Uterus (tissue), 4 donors: ENCODE measurements around the gene RIMS3. TPM values are rescaled to one million over a fixed set of nuclear protein-coding genes. Genes with fewer than 3 reads are reported as not detected.

Experiments used
- DNase-seq, 2 donors: peaks; one replicate each; pipeline ENCODE4 v3.0.0-alpha.2; 2019 to 2020
- H3K27ac ChIP-seq, 2 donors: fragments of 200-600 bp; sonication (generic); 1 replicate in 1 of 2; 2 replicates in 1 of 2; pipeline ENCODE4 v1.5.1; 2016 to 2018
- H3K27me3 ChIP-seq, 2 donors: fragments of 200-600 bp; sonication (generic); one replicate each; pipeline ENCODE4 v1.5.1; 2018 to 2019; ENCODE audit warnings: control low read depth in 1 of 2
- H3K36me3 ChIP-seq, 2 donors: fragments of 200-600 bp; sonication (generic); one replicate each; pipeline ENCODE4 v1.5.1; 2019; ENCODE audit warnings: control low read depth in 1 of 2
- H3K4me1 ChIP-seq, 2 donors: fragments of 200-600 bp; sonication (generic); one replicate each; pipeline ENCODE4 v1.5.1; 2018 to 2019; ENCODE audit warnings: control low read depth in 1 of 2
- H3K4me3 ChIP-seq, 2 donors: fragments of 200-600 bp; sonication (generic); 1 replicate in 1 of 2; 2 replicates in 1 of 2; pipeline ENCODE4 v1.5.1; 2018 to 2019; ENCODE audit warnings: mild to moderate bottlenecking in 1 of 2
- H3K9me3 ChIP-seq, 2 donors: fragments of 200-600 bp; sonication (generic); one replicate each; pipeline ENCODE4 v1.5.1; 2019; ENCODE audit warnings: control low read depth in 1 of 2
- CTCF ChIP-seq, 4 experiments: fragments of 200-600 bp in 2 of 4; fragments of 450-650 bp in 2 of 4; sonication (generic) in 2 of 4; IDR thresholded peaks; one replicate each; pipeline ENCODE4 v1.5.1; 2016 to 2019; ENCODE audit warnings: antibody characterized with exemption in 4 of 4, mild to moderate bottlenecking in 2 of 4, moderate library complexity in 1 of 4
- POLR2A ChIP-seq, 2 donors: fragments of 450-650 bp; IDR thresholded peaks; one replicate each; pipeline ENCODE4 v1.6.1; 2016; ENCODE audit warnings: antibody characterized with exemption in 2 of 2, mild to moderate bottlenecking in 1 of 2, moderate library complexity in 1 of 2
- intact Hi-C: fragments of 100-400 bp; cut with DNase I; formaldehyde crosslinking; loops from one replicate; pipeline ENCODE4 v1.15.1; 2023; ENCODE audit warnings: low total_unique reads
- total RNA-seq, 4 donors: library from RNA; depleted of rRNA in 3 of 4; stranded (reverse); fragments of >200 nt in 3 of 4; gene quantifications; one replicate each; pipeline versions ENCODE4 v1.1.0 to v1.2.4, GENCODE V29; 2014 to 2023
- donor health status: DM: yes; HTN: yes; CAD: no.

Gene RIMS3
- total RNA-seq, 4 donors from 2014 or later: 1.8 to 14.0 (median 5.4) TPM

- H3K4me1 ChIP-seq: peaks cover 0 to 7% of the 10 kb centered on the region in 2 donors
- intact Hi-C loops: no loop called here
Observed at GRCh38 chr1:40697436-40697835, 32.0 kb upstream of the RIMS3 start.

GRCh38 chr1:40696294-40696693 lies 30.8 kb upstream of the RIMS3 start:
- intact Hi-C loops: no loop called here
- Histone ChIP-seq H3K27ac (no peak overlapping the region), H3K27me3 (no peaks in the 10 kb centered on the region), H3K9me3 (no peaks in the 10 kb centered on the region), H3K36me3 (no peaks in the 10 kb centered on the region), H3K4me1 (peaks cover 0 to 7% of the 10 kb centered on the region in 2 donors), H3K4me3 (no peak overlapping the region)
- no peak for TF ChIP-seq CTCF (IDR thresholded peaks at IDR 0.05)
- TF ChIP-seq POLR2A (IDR thresholded peaks at IDR 0.05): no peak
- no peak for DNase-seq

More at GRCh38 chr1:40697436-40697835, 32.0 kb upstream of the RIMS3 start:
- no peak overlapping the region for H3K4me3 ChIP-seq
- H3K27ac ChIP-seq: no peak overlapping the region
- H3K36me3 ChIP-seq: no peaks in the 10 kb centered on the region
- DNase-seq: no peak
- H3K27me3 ChIP-seq: no peaks in the 10 kb centered on the region
- H3K9me3 ChIP-seq: no peaks in the 10 kb centered on the region
- TF ChIP-seq POLR2A (IDR thresholded peaks at IDR 0.05): no peak
- no peak for TF ChIP-seq CTCF (IDR thresholded peaks at IDR 0.05)

GRCh38 chr1:40694353-40694874 lies 28.9 kb upstream of the RIMS3 start:
- no peak overlapping the region for H3K27ac ChIP-seq
- DNase-seq: no peak
- no peaks in the 10 kb centered on the region for H3K27me3 ChIP-seq
- TF ChIP-seq POLR2A (IDR thresholded peaks at IDR 0.05) (no peak), CTCF (IDR thresholded peaks at IDR 0.05) (no peak)
- no peak overlapping the region for H3K4me3 ChIP-seq
- H3K9me3 ChIP-seq: no peaks in the 10 kb centered on the region
- peaks cover 0 to 7% of the 10 kb centered on the region in 2 donors for H3K4me1 ChIP-seq
- intact Hi-C loops: no loop called here
- no peaks in the 10 kb centered on the region for H3K36me3 ChIP-seq

- no peaks in the 10 kb centered on the region for H3K9me3 ChIP-seq
- peaks cover 0 to 7% of the 10 kb centered on the region in 2 donors for H3K4me1 ChIP-seq
- intact Hi-C loops: no loop called here
Observed at GRCh38 chr1:40693425-40693824, 27.9 kb upstream of the RIMS3 start.

More at GRCh38 chr1:40693425-40693824, 27.9 kb upstream of the RIMS3 start:
- TF ChIP-seq CTCF (IDR thresholded peaks at IDR 0.05) (no peak), POLR2A (IDR thresholded peaks at IDR 0.05) (no peak)
- peak overlapping the region in 1 of 2 donors; percentile 100 for H3K27ac ChIP-seq
- no peak overlapping the region for H3K4me3 ChIP-seq
- H3K27me3 ChIP-seq: no peaks in the 10 kb centered on the region
- no peaks in the 10 kb centered on the region for H3K36me3 ChIP-seq
- DNase-seq: no peak
